GM18868 (cell line): Measurements from ENCODE around the gene SYT1.
"Not testable (repeated sequence)": the region's sequence is repeated elsewhere in the genome, so short reads cannot be mapped to it uniquely, and the experiment has no call there.

Source experiments
- ATAC-seq: cut with Tn5 transposase; IDR thresholded peaks from one replicate; pipeline ENCODE4 v1.9.1; 2021; ENCODE audit warnings: mild to moderate bottlenecking, moderate library complexity; ENCODE audit not compliant: unreplicated experiment

The SYT1 gene

GRCh38 chr12:79423560-79423959 is 559.0 kb downstream of the SYT1 start:
- ATAC-seq: no peak

DNA sequence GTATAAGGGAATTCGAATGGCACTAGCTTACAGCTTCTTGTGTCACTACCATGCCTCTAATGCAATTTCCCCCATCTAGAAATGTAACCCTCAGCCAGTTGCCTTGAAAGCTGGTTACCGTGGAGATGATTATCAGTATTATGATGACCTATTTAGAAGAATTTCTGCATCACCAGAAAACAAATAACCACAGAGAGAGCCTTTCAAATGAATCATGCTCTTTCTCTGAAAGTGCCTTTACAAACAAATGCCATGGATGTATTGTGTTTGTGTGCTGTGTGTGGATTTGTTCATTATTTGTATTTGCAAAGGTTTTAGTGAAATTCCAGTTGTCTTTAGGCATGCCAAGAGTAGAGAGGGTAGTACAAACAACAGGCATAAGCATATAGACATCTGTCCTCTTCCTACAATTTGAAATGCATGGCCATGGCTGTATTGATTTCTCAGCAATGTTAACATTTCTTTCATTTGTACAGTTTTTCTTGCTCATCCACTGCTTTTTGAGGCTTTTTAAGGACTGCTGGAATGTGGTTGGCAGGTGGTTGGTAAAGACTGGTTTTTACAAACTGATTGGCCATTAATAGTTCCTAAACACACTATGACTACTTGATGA is 559.6 kb downstream of the SYT1 start:
- no peak for ATAC-seq

DNA sequence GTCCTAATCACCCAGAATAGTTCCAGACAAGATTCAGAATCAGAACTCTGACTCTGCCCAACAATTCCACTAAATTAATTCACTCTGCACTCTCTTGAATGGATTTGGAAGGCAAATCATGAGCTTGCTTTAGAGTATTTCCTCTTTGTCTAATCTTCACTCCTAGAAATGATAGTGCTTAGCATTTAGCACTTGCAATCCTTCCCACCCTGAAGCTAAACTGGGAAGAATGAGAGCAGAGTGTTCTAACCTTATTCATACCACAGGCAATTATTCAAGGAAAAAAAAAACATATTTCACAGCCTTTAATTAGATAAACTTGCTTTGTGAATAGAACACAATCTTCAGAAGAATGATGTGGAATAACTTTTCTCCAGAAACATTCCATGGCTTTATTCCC is 561.5 kb downstream of the SYT1 start:
- ATAC-seq: no peak

GRCh38 chr12:79426744-79427143 is 562.2 kb downstream of the SYT1 start:
- ATAC-seq: not testable (repeated sequence)

DNA sequence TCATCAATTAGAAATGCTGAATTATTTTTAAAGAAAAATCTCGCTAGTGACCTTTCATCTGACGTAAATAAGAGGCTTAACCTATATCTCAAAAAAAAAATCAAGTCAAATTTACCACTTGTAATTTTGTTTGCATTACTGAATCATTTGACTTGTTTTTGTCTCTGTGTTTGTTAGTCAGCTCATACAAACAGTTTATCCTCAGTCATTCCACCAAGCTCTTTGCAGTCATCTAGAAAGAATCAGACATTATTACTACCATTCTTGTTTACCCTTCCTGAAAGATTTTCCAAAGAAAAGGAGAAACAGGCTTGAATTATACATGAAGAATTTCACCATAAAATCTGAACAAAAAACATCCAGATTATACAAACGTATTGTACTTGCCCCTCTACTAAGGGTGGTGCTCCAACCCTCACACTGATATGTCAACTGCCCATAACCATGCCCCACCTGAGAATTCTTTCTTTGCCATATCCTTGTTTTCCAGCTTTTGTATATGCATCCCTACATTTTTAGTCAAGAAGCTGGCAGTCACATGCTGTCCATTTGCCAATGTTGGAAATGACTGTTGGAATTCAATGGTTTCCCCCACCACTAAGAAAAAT is 569.0 kb downstream of the SYT1 start:
- ATAC-seq: no peak

GRCh38 chr12:79434561-79434960 is 570.0 kb downstream of the SYT1 start:
- ATAC-seq: no peak

DNA sequence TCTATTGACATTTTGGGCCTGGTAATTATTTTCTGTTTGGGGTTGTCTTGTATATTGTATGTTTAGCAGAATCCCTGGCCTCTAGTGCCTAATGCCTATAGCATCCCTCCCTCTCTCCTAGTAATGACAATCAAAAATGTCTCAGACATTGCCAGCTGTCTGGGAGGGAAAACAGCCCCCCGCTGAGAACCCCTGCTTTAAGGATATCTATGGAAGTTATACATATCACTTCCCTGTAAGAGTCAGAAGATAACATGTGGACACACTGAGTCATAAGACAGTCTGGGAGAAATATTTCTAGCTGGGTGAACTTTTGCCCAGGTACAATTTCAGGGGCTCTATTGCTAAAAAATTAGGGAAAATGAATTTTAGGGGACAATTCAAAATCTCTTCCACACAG is 571.2 kb downstream of the SYT1 start:
- ATAC-seq: no peak

DNA sequence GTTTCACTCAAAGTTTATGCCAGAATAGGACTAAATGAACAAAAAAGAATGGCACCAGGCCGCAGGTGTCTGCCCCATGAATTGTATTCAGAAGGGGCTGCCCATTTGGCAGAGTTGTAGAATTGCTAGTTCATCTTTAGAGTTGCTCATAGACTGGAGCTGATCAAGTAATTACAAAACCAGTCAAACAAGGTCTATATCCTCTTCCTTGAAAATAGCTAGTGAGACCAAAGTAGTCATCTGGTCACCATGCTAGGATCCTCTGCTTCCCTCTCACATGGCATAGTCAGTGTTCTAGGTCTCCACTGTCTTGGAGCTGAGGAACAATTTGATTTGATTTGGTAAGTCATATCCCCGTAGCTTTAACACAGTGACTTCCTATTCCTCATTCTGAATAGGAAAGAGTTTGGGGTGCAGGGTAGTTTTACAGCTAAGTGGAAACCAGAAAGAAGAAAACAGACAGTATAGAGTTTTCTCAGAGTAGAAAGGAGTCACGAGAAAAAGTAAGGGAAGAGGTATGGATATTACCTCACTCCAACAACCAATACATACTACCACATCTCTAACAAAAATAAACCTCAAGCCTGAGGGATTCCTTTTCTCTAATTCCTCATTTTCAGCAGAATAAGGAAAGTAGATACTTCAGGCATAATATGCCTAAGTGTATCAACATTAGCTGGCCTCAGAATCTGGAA is 574.1 kb downstream of the SYT1 start:
- no peak for ATAC-seq

- ATAC-seq: no peak
Observed at GRCh38 chr12:79439175-79439825, 574.7 kb downstream of the SYT1 start.

GRCh38 chr12:79441534-79441933 is 577.0 kb downstream of the SYT1 start:
- ATAC-seq: no peak

DNA sequence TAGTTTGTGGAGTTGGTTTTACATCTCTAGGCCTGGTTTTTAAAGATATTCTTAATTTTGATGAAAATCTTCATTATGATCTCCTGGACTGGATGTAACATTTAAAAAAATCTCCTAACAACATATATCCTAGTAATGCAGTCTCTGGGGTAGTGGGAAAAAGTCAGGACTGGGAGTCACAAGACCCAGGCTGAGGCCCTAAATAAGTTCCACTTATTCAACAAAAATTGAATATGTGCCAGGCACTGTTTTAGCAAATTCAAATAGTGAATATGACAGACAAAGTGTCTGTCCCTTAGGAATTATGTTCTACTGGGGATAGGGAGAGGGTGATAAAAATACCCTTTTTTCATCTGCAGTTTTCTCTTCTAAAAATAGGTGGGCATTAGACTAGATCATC is 577.8 kb downstream of the SYT1 start:
- ATAC-seq: no peak

- ATAC-seq: no peak
Observed at GRCh38 chr12:79444089-79444488, 579.5 kb downstream of the SYT1 start.

DNA sequence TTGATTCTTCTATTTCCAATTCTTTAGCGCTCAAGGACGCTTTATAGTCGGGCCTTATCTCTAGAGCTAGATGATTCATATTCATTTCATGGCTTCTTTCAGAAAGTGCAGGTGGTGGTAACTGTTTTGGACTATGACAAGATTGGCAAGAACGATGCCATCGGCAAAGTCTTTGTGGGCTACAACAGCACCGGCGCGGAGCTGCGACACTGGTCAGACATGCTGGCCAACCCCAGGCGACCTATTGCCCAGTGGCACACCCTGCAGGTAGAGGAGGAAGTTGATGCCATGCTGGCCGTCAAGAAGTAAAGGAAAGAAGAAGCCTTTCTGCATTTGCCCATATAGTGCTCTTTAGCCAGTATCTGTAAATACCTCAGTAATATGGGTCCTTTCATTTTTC is 584.2 kb downstream of the SYT1 start:
- ATAC-seq: no peak

GRCh38 chr12:79451365-79451764 is 586.8 kb downstream of the SYT1 start:
- ATAC-seq: no peak

DNA sequence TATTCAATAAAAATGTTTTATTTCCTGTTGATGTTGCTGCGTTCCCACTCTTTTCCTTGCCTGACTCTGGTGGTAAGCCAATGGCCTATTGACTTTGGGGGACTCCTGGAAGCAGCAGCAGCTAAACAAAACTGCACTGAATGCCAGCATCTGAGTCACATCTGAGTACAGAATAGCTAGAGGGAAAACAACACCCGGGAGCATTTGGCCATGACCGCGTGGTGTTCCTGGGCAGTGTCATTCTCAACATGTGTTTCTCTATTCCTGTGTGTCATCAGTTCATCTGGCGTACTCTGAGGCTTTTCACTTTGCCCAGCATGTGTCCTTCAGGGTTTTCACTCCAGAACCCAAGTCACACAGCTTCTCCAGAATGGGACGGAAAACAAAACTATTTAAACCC is 587.4 kb downstream of the SYT1 start:
- no peak for ATAC-seq

DNA sequence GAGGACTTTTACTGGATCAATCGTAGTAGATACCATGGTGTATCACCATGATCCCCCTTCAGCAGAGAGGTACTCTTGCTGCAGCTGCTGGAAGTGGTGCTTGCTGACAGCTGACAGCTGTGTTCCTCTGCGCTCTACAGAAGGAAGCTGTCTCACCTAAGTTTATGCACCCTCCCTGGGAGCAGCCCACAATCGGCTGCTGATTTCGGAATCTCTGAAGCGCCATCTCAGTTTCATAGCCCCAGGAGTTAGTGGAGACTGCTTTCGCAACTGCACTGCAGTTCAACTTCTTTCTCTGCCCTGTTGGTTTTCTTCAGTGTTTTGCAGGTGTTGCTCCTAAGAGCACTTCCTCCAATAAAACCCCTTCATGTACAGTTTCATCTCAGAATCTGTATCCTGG is 588.3 kb downstream of the SYT1 start:
- ATAC-seq: no peak

DNA sequence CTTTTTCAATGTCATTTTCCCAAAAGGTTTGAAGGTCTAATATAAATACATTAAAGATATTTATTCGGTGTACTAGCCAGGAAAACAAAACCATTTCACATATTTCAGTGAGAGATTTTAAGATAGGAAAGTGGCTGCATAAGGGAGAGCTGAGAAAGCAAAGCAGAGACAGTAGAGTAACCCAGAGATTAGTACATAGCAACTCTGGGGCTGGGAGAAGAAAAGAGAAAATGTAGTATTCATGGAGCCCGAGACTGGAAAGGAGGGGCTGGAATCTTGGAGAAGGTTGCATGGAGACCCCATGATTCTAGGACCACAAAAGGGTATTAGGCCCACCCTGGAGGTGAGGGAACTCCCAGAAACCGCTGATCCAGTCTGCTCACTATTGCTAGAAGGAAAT is 589.2 kb downstream of the SYT1 start:
- no peak for ATAC-seq

DNA sequence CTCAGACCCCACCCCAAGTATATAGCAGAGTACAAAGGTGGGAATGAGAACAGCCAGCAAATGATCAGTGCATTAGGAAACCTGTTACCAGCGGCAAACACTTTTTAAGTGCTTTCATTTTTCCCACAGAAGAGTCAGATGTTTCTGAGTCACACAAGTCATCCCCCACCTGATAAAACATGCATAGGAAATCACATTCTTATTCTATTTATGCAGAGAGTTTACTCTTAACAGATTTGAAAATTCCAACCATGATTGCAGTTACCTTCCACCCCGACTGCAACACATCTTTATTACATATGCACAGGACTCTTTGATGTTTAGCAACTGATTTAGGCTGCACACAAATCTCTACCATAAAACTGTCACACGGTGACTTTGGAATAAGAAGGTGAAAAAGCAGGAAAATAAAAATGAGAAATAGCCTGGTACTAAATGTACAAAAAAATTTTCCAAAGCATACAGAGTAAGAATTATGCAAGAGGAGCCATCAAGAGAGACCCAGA is 589.8 kb downstream of the SYT1 start:
- ATAC-seq: no peak

DNA sequence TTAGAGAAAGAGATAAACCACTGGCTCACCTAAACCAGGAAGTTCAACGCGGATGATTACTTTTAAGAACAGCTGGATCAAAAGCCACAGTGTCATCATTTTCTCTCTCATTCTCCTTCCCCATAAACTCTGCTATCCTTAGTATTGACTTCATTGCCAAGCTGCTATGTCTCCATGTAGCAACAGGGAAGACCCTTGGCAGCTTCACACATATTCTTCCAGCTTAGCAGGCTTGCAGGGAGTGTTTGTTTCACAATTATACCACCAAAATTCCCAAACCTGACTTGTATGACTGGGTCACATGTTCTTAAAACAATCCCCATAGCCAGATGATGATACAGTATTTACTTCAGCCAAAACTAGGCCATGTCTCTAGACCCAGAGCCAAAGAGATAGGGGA is 590.7 kb downstream of the SYT1 start:
- ATAC-seq: no peak

DNA sequence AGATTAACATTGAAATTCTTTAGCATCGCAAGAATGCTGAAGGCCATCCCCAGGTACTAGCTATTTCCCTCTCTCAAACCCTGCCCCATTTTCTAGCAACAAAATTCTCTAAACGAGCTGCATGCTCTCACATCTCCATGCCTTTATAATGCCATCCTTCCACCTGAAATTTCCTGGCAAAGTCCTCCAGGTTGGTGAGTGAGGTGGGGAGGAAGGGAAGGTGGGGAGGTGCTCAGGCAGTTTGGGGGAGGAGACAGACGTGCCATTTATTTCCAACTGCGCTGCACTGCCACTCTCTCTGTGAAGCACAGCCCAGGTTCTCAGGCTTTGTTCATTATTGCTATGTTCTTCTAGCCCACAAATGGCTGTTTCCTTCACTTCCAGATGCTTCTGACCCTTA is 617.7 kb downstream of the SYT1 start:
- no peak for ATAC-seq

GRCh38 chr12:79482921-79483320 is 618.3 kb downstream of the SYT1 start:
- no peak for ATAC-seq

- no peak for ATAC-seq
Observed at GRCh38 chr12:79486154-79486553, 621.6 kb downstream of the SYT1 start.
